Spleen (tissue), 7 donors: ENCODE results near the gene CUX1.

ENCODE experiments used
- CTCF ChIP-seq, 11 experiments: fragments of 200-600 bp in 7 of 11; fragments of 450-650 bp in 4 of 11; sonication (generic) in 4 of 11; IDR thresholded peaks in 8 of 11; conservative IDR thresholded peaks in 3 of 11; 1 replicate in 7 of 11; 2 replicates in 4 of 11; pipeline versions ENCODE4 v1.4.0 to v1.8.0; 2016 to 2021; ENCODE audit warnings: antibody characterized with exemption in 11 of 11, inconsistent platforms in 4 of 11, mild to moderate bottlenecking in 1 of 11
- POLR2A ChIP-seq, 3 donors: fragments of 450-650 bp; IDR thresholded peaks; one replicate each; pipeline ENCODE4 v1.5.1; 2017; ENCODE audit warnings: antibody characterized with exemption in 3 of 3, mild to moderate bottlenecking in 1 of 3
- donor health status: DM: no; HTN: no; CAD: no; lungs with moderate emphysema.
- donor health status: DM: no; HTN: no; CAD: no.
- donor health status: DM: no; HTN: no; CAD: no.

- TF ChIP-seq CTCF (IDR thresholded peaks at IDR 0.05 in 8 of 11, conservative IDR thresholded peaks at IDR 0.05 in 3 of 11) (no peak), POLR2A (IDR thresholded peaks at IDR 0.05) (no peak)
Measured at GRCh38 chr7:101975046-101975445, 157.6 kb downstream of the CUX1 start.
